CD4-positive, alpha-beta T cell treated with Interleukin-1 beta for 1 hour (primary cell): ENCODE measurements around the gene KCND2.
"Not testable (repeated sequence)": the region's sequence is repeated elsewhere in the genome, so short reads cannot be mapped to it uniquely, and the experiment has no call there.

ENCODE experiments used
- DNase-seq, 2 donors: peaks; one replicate each; pipeline ENCODE4 v3.0.0-alpha.2; 2020 to 2022

The KCND2 gene

DNA sequence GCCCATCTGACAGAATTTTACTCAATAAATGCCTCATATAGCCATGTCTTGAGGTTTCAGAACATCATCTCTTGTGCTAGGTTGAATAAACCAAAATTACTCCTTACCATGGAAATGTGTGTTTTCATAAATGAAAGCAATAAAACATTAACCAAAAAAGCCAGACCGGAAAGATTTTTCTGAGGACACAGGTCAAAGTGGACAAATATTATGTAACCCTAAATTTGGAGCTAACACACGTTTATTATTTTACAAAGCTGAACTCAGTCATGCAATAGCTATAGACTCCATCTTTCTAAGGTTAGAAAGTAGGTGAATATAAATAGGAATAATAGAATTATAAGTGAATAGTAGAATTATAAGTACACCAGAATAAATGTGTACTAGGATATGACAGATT lies 315.9 kb downstream of the KCND2 start:
- DNase-seq: no peak

- DNase-seq: no peak
These were observed 327.6 kb downstream of the KCND2 start for GRCh38 chr7:120600607-120601006.

DNA sequence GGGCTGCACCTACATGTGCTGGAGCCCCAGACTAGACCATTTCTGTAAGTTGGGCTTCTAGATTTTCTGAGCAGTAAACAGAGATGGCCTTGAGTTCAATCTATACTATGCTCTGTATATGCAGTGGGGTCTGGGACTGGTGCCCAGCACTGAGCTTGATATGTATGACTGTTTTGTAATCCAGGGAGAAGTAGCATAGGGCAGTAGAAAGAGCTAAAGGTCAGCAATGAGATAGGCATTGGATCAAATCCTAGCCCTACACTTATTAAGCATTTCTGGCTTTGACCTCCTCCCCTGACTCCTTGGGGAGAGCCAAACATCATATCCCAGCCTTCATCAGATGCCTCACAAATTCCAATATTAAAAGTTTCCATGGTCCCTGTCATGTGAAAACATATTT lies 330.4 kb downstream of the KCND2 start:
- DNase-seq: no peak

DNA sequence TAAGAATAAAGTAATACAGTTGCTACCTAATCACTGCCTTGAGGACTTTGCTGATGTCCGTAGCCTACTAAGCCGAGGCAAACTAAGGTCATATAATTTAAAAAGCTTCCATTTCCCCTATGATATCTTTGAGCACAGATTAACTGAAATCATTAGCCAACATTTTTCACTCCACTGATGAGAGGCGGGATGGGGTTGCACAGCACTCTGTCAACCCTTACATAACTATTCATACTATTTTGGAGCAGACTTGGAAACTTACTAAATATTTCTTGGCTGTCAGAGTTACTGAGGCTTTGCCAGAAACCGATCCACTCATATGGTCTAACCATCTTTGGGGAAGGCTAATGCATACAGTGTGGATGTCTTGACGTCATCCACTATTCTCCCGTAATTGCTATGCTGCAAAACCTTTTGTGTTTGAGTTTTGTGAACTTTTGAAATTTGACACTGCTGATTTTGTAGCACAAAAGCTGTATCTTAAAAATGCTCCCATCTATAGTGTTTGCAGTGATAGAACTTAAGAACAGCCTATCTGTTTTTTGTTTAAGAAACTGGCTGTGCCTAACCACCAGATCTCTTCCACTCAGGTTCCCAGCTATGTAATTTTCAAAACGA lies 336.3 kb downstream of the KCND2 start:
- DNase-seq: no peak

DNA sequence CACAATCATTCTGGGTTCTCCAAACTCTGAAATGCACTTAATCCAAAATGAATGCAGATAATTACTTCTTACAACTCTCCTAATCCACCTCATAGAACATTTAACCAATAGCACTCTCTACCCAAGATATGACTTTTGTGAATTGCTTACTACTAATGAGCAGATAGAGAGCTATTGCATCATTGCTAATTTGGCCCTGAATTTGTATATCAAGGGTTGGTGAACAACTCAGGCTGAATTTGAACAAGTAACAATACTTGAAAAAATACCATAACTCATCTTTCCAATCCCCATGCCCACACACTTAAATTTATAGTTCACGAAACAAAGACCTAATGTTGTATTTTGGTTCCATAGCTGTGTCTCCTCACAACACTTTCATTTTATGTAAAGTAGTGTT lies 339.0 kb downstream of the KCND2 start:
- no peak for DNase-seq

DNA sequence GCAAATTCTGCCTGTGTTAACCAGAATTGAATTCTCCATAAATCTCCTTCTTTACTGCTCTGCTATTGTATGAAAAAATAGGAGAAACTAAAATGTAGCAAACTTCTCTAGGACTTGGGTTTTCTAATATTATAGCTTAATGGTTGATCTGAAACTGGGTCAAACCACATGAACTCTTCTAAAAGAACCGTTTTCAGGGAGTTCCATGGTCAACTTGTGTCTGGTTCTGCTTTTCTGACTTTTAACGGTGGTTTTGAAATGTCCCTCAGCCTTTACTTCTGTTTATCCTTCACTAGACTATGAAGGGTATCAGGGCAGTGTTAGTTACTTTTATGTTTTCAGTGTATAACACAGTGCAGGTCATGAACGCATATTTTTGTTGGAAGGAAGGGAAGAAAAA lies 342.7 kb downstream of the KCND2 start:
- DNase-seq: no peak

DNA sequence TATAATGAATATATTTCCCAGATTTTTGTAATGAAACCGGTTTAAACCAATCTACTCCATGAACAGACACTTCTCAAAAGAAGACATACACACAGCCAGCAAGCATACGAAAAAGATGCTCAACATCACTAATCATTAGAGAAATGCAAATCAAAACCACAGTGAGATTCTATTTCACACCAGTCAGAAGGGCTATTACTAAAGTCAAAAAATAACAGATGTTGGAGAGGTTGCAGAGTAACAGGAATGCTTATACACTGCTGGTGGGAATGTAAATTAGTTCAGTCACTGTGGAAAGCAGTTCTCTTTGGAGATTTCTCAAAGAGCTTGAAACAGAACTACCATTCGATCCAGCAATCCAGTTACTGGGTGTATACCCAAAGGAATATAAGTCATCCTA lies 344.3 kb downstream of the KCND2 start:
- no peak for DNase-seq

GRCh38 chr7:120628251-120628650 lies 355.3 kb downstream of the KCND2 start:
- no peak for DNase-seq

GRCh38 chr7:120639884-120640283 lies 366.9 kb downstream of the KCND2 start:
- DNase-seq: no peak

- no peak for DNase-seq
These were observed 373.0 kb downstream of the KCND2 start for GRCh38 chr7:120645966-120646365.

DNA sequence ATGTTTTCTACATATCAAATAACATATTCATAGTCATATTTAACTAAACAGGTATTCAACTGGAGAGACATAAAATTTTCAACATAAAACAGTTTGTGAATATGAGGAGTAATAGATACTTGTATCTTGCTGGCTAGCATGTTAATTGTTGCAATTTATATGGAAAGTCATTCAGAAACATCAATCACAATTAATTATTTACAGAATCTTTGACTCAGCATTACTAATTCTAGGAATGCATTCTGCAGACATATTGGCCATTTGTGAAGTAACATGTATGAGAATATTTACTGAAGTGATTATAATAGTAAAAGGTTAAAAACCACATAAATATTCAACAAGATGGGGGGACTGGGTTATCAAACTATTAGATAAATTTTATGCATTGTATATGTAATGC lies 381.3 kb downstream of the KCND2 start:
- no peak for DNase-seq

DNA sequence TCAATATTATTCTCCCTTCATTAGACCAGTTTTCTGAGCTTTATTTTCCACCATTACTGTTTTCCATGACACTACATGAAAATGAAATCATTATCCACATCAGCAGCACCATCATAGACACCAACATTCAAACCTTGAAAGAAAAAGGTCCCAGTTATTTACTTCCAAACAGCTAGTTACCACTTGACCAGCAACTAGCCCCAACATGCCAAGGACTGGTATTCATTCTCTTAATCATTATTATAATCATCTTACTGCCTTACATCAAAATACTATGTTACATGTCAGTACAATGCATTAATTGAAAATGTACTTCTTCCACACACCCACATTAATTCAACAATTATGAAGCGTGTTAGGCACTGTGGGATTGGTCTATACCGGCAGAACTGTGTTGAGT lies 385.5 kb downstream of the KCND2 start:
- DNase-seq: no peak

DNA sequence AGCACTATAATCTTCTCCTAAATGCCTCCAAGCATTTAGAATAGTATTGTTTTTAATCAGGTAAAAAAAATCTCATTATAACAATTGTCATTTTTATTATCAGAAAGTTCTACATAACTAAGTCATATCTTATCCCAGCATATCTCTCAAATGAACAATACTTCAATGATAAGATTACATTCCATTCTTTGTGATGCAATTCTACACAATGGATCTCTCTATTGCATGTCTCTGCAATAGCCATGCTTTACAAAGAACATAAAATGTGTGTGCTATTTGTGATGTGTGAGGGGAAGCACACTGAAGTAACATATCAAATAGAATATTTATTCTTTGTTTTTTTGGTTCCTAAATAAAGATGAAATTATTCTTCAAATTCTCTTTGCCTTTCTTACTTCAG lies 389.3 kb downstream of the KCND2 start:
- DNase-seq: no peak

DNA sequence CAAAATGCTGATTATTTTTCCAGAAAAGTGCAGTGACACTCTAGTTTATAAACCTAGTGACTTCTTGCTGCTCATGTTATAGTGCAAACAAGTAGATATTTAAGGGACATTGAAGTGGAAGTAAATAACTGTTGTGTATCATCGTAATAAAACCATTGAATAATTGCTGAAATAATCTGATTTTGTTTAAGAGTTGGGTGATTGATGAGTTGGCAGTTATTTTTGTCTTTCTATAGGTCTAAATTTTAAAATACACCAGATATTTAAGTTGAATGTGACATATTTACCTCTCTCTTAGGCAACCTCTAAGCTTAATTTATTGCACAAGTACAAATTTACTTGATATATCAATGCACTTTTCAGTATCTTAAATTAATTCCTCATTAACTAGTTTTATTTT lies 392.1 kb downstream of the KCND2 start:
- DNase-seq: no peak

DNA sequence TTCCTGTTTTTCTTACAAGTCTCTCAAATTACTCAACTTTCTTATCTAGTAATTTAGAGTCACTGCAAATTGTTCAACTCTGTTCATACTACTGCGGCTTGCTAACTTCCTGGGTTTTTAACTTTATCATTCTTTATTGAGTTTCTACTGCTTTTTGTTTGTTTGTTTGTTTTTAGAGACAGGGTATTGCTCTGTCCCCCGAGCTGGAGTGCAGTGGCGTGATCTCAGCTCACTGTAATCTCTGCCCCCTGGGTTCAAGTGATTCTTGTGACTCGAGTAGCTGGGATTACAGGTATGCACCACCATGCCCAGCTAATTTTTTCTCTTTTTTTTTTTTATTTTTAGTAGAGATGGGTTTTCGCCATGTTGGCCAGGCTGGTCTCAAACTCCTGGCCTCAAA lies 402.1 kb downstream of the KCND2 start:
- DNase-seq: no peak

DNA sequence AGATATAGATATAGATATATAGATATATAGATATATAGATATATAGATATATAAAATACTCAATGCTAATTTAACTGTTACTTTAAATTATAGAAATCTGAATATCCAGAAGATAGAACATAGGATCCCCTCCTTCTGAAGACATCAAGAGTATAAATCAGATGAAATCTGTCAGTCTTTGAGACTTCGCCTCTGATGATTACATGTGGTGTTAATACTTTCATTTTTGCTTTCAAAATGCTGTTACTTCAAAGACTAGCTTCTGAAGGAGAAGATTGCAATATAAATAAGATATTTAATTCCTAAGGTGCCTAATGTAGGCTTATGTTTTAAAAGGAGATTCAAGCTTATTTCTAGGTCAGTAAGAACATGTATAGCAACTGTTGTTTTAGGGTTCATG lies 404.6 kb downstream of the KCND2 start:
- DNase-seq: no peak

DNA sequence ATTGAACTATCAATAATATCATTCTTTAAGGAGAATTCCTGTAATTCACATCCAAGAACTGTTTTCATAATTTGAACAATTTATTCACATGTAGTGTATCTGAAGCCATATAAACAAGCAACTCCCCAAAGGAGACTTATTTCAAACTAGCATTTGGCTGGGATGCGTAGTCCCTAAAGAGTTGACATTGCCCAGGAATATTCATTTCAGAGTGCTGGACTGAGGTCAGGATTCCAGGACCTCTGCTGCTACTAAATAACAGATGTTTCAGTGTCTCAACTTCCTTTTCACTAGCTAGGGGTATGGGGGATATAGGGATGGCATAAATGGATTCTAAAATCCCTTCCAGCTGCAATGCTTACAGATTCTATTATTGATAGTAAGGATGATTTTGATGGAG lies 408.0 kb downstream of the KCND2 start:
- DNase-seq: no peak

GRCh38 chr7:120684463-120684862 lies 411.5 kb downstream of the KCND2 start:
- no peak for DNase-seq

DNA sequence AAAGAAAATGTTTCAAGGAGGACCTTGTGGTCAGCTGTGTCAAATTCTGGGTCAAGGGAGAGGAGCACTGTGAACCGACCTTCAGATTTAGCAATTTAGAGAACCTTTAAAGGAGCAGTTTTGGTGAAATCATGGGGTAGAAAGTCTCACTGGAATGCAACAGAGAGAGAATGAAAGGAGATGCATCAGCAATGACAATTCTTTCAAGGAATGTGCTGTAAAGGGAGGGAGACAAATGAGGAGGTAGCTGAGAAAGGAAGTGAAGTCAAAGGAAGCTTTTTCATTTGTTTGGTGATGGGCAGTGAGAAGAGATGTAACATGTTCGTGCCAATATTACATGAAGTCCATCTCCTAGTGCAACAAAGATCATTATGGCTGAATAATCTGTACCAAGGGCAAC lies 418.9 kb downstream of the KCND2 start:
- DNase-seq: no peak

DNA sequence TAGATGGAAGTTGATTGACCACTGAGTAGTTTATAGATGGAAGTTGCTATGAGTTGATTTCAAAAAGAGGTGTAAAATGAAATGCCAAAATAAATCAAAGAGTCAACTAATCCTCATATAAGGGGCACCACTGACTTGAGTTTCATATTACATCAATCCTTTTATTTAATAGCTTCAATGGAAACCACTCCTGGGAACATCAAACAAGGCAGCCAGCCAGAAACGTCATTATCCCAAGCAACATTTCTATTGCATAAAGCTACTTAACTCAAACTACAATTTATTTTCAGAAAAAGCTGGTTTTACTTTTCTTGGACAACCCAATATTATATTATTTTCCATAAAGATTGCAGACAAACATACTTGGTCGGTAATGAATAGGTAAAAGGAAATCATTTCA lies 422.9 kb downstream of the KCND2 start:
- DNase-seq: no peak

GRCh38 chr7:120700796-120701195 lies 427.8 kb downstream of the KCND2 start:
- DNase-seq: no peak

GRCh38 chr7:120702408-120702807 lies 429.4 kb downstream of the KCND2 start:
- not testable (repeated sequence) for DNase-seq

- DNase-seq: no peak
These were observed 430.7 kb downstream of the KCND2 start for GRCh38 chr7:120703585-120704240.

DNA sequence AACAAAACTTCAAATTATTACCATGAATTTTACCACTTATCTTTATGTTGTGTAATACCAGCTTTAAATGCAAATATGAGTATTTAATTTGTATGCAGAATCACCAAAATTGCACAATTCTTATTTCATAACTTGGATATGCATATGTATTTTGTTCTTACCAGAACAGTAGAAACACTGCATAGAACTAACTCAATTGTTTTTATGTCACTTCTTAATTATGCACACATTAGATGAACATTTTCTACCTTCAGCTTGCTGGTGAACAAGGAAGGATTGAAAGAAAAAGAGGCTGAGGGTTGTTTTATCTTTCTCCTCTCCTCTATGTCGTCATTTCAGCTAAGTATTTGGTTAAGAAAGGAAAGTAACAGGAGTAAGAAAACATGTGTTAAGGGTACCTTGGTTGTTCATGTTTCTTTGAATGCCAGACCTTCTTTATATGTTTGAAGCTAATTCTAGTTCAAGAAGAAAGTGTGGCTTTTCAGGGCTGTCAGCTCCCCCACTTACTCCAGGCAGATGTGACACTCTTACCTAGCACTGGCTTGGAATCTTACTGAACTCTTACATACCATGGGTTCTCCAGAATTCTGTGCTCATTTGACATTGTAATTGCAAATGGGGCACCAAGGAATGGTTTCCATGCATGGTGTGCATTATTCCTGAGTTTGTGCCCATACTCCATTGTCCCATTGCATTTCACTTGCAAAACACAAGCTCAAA lies 436.4 kb downstream of the KCND2 start:
- no peak for DNase-seq

DNA sequence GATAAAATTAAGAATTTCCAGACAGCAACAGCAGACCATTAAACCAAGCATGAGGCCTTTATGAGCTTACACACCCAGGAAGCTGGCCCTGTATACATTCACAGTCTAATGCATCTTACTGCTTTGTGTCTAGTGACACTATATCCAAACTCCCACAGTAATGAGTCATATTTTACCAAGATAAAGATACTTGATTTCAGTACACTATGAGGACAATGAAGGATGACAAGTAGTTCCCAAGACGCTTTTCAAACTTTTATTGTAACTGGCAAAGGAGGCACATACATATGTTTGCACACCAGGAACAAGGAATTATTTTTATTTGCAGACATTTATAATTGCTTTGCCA lies 437.0 kb downstream of the KCND2 start:
- no peak for DNase-seq
